HepG2 (cell line): ENCODE results near the gene TMEM240. TPM values are rescaled to one million over a fixed set of nuclear protein-coding genes. Genes with fewer than 3 reads are reported as not detected.

ENCODE experiments used
- CBX2 ChIP-seq, 2 experiments: fragments of 200-600 bp in 1 of 2; sonication (generic); formaldehyde crosslinking in 1 of 2; IDR thresholded peaks; 2 replicates each; pipeline versions ENCODE4 v1.7.0 to v1.8.1; 2018 to 2022; ENCODE audit warnings: low read depth in 2 of 2, low read length in 1 of 2, mild to moderate bottlenecking in 1 of 2, missing genetic modification reagents in 1 of 2
- DPF2 ChIP-seq: sonication (generic); formaldehyde crosslinking; IDR thresholded peaks from 2 replicates; pipeline ENCODE4 v1.4.0; 2020; ENCODE audit warnings: mild to moderate bottlenecking, low read depth, missing genetic modification reagents, borderline replicate concordance
- EZH2 ChIP-seq: conservative IDR thresholded peaks from 2 replicates; pipeline ENCODE4 v1.6.1; 2012; ENCODE audit warnings: mild to moderate bottlenecking, low read depth, low read length, moderate library complexity
- HOXA5 ChIP-seq: sonication (generic); formaldehyde crosslinking; IDR thresholded peaks from 2 replicates; pipeline ENCODE4 v1.4.0; 2020; ENCODE audit warnings: missing genetic modification reagents
- KLF13 ChIP-seq: sonication (generic); formaldehyde crosslinking; IDR thresholded peaks from 2 replicates; pipeline ENCODE4 v1.4.0; 2020; ENCODE audit warnings: mild to moderate bottlenecking, missing genetic modification reagents
- KMT2A ChIP-seq: sonication (generic); formaldehyde crosslinking; IDR thresholded peaks from 2 replicates; pipeline ENCODE4 v1.4.0; 2020; ENCODE audit warnings: missing genetic modification reagents
- NFATC3 ChIP-seq: sonication (generic); formaldehyde crosslinking; IDR thresholded peaks from 2 replicates; pipeline ENCODE4 v1.5.1; 2020; ENCODE audit warnings: mild to moderate bottlenecking, missing genetic modification reagents
- STAT5B ChIP-seq: sonication (generic); formaldehyde crosslinking; IDR thresholded peaks from 2 replicates; pipeline ENCODE4 v1.4.0; 2020; ENCODE audit warnings: missing genetic modification reagents
- TEAD2 ChIP-seq: sonication (generic); formaldehyde crosslinking; IDR thresholded peaks from 2 replicates; pipeline ENCODE4 v1.9.0; 2021; ENCODE audit warnings: missing genetic modification reagents
- ZBTB8A ChIP-seq: sonication (generic); formaldehyde crosslinking; IDR thresholded peaks from 2 replicates; pipeline ENCODE4 v1.4.0; 2020; ENCODE audit warnings: mild to moderate bottlenecking, low read depth, missing genetic modification reagents, borderline replicate concordance
- ZEB1 ChIP-seq: IDR thresholded peaks from 2 replicates; pipeline ENCODE4 v1.6.1; 2012; ENCODE audit warnings: mild to moderate bottlenecking, low read depth, inconsistent platforms; ENCODE audit not compliant: insufficient replicate concordance
- ZFP62 ChIP-seq: sonication (generic); formaldehyde crosslinking; IDR thresholded peaks from 2 replicates; pipeline ENCODE4 v1.4.0; 2020; ENCODE audit warnings: missing genetic modification reagents
- ZNF12 ChIP-seq: sonication (generic); formaldehyde crosslinking; IDR thresholded peaks from 2 replicates; pipeline ENCODE4 v1.5.0; 2020; ENCODE audit warnings: missing genetic modification reagents
- ZNF180 ChIP-seq: sonication (generic); formaldehyde crosslinking; IDR thresholded peaks from 2 replicates; pipeline ENCODE4 v1.4.0; 2020; ENCODE audit warnings: low read depth, missing genetic modification reagents, borderline replicate concordance
- ZNF30 ChIP-seq: sonication (generic); formaldehyde crosslinking; IDR thresholded peaks from 2 replicates; pipeline ENCODE4 v1.5.0; 2020; ENCODE audit warnings: mild to moderate bottlenecking, missing genetic modification reagents
- ZNF547 ChIP-seq: sonication (generic); formaldehyde crosslinking; IDR thresholded peaks from 2 replicates; pipeline ENCODE4 v1.5.1; 2020; ENCODE audit warnings: mild to moderate bottlenecking, missing genetic modification reagents
- ZNF557 ChIP-seq: sonication (generic); formaldehyde crosslinking; IDR thresholded peaks from 2 replicates; pipeline ENCODE4 v1.4.0; 2020; ENCODE audit warnings: missing genetic modification reagents
- ZNF724P ChIP-seq: sonication (generic); formaldehyde crosslinking; IDR thresholded peaks from 2 replicates; pipeline ENCODE4 v1.8.0; 2022; ENCODE audit warnings: missing genetic modification reagents, borderline replicate concordance
- ZSCAN25 ChIP-seq: sonication (generic); formaldehyde crosslinking; IDR thresholded peaks from 2 replicates; pipeline ENCODE4 v1.8.0; 2022; ENCODE audit warnings: mild to moderate bottlenecking, missing genetic modification reagents
- polyA plus RNA-seq, 8 experiments: library from polyadenylated mRNA; depleted of rRNA in 3 of 8; stranded (reverse) in 7 of 8; unstranded in 1 of 8; fragments of >200 nt; fragmentation: Illumina TruSeq in 4 of 8; extraction: Trizol in 4 of 8; gene quantifications; 2 replicates each; pipeline versions ENCODE4 v1.2.1 to v1.2.3, GENCODE V29; 2011 to 2016; ENCODE audit warnings: low read depth in 4 of 8, missing spikeins in 1 of 8, mixed read lengths in 1 of 8; ENCODE audit not compliant: insufficient read depth in 1 of 8
- total RNA-seq, 5 experiments: library from RNA; depleted of rRNA; stranded (reverse); fragments of >200 nt; fragmentation: Illumina TruSeq; extraction: Trizol; gene quantifications; 2 replicates each; pipeline ENCODE4 v1.2.3, GENCODE V29; 2016; ENCODE audit warnings: low read depth in 1 of 5
- TF ChIP-seq, protein P1 (sequence below): sonication (generic); formaldehyde crosslinking; IDR thresholded peaks from 2 replicates; pipeline ENCODE4 v1.4.0; 2020; ENCODE audit warnings: missing genetic modification reagents
- TF ChIP-seq, protein P2 (sequence below): sonication (generic); formaldehyde crosslinking; IDR thresholded peaks from 2 replicates; pipeline ENCODE4 v1.4.0; 2020; ENCODE audit warnings: mild to moderate bottlenecking, missing genetic modification reagents
- TF ChIP-seq, protein P3 (sequence below): sonication (generic); formaldehyde crosslinking; IDR thresholded peaks from 2 replicates; pipeline ENCODE4 v1.9.0; 2021; ENCODE audit warnings: missing genetic modification reagents, borderline replicate concordance
- TF ChIP-seq, protein P4 (sequence below): sonication (generic); formaldehyde crosslinking; IDR thresholded peaks from 2 replicates; pipeline ENCODE4 v1.8.0; 2022; ENCODE audit warnings: mild to moderate bottlenecking, missing genetic modification reagents
- TF ChIP-seq, protein P5 (sequence below): sonication (generic); formaldehyde crosslinking; IDR thresholded peaks from 2 replicates; pipeline ENCODE4 v1.4.0; 2020; ENCODE audit warnings: missing genetic modification reagents

TMEM240 gene
- total and polyA plus RNA-seq, 2 of the 13 experiments (the other 11 are each of a cell fraction or from before 2014, with no cell fraction given): 0.17 TPM; not detected in 1

DNA sequence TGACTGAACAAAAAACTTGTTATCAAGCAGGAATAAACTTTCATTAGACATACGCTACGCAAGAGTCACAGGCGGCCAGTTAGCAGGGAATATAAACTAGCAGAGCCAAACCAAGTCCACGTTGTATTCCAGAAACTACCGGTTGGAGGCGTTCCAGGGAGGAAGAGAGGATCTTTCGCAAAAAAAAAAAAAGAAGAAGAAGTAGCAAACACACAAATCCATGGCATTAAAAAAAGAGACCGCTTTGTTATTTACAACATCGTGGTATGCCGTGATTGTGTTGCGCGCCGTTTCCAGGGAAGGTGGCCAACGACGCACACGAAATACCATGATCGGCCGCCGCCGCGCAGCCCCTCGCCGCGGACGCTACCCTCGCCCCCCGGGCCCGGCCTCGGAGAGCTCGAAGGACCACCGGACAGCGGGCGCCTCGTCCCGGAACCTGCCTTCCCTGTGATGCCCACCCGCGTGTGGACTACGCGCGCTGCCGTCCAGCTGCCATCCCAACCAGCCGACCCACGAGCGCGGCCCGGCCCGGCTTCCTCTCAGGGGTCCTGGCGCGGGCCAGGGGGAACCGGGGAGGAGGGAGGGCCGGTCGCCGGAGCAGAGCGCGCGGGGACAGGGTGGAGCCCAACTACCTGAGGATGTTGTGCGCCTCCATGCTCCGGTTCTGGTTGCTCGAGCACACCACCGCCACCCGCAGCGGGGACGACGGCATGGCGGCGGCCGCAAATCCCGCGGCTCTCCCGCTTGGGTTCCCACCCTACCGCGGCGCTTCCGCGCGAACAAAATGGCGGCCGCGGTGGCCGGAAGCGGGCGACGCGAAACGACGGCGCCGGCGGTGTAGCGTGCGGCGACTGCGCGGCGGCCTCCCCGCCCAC lies 33.7 kb upstream of the TMEM240 start (continued):
- TF ChIP-seq EZH2 (no peak), ZNF557 (CRISPR knock-in tag) (no peak), ZEB1 (no peak), ZNF180 (CRISPR knock-in tag) (no peak), NFATC3 (no peak), ZNF724P (CRISPR knock-in tag) (no peak), ZNF30 (CRISPR knock-in tag) (no peak), HOXA5 (CRISPR knock-in tag) (no peak), KMT2A (CRISPR knock-in tag) (no peak; the same call in 1 of the 2 replicates), TEAD2 (CRISPR knock-in tag) (no peak), ZBTB8A (CRISPR knock-in tag) (no peak), ZFP62 (CRISPR knock-in tag) (no peak), DPF2 (no peak), CBX2 (IDR thresholded peaks at IDR 0.05; ENCODE audit: low read depth, low read length) (no peak), CBX2 (CRISPR knock-in tag; IDR thresholded peaks at IDR 0.05; ENCODE audit: low read depth) (no peak), KLF13 (CRISPR knock-in tag) (no peak), ZSCAN25 (CRISPR knock-in tag) (no peak), ZNF547 (peak; percentile 10; the same call in 1 of the 2 replicates), ZNF12 (CRISPR knock-in tag) (0 out of 2 replicates have a peak, but pooled peaks have one; percentile 28), STAT5B (CRISPR knock-in tag) (no peak)
- TF ChIP-seq, protein P1, sequence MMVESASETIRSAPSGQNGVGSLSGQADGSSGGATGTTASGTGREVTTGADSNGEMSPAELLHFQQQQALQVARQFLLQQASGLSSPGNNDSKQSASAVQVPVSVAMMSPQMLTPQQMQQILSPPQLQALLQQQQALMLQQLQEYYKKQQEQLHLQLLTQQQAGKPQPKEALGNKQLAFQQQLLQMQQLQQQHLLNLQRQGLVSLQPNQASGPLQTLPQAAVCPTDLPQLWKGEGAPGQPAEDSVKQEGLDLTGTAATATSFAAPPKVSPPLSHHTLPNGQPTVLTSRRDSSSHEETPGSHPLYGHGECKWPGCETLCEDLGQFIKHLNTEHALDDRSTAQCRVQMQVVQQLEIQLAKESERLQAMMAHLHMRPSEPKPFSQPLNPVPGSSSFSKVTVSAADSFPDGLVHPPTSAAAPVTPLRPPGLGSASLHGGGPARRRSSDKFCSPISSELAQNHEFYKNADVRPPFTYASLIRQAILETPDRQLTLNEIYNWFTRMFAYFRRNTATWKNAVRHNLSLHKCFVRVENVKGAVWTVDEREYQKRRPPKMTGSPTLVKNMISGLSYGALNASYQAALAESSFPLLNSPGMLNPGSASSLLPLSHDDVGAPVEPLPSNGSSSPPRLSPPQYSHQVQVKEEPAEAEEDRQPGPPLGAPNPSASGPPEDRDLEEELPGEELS (CRISPR knock-in tag): no peak
- TF ChIP-seq, protein P2, sequence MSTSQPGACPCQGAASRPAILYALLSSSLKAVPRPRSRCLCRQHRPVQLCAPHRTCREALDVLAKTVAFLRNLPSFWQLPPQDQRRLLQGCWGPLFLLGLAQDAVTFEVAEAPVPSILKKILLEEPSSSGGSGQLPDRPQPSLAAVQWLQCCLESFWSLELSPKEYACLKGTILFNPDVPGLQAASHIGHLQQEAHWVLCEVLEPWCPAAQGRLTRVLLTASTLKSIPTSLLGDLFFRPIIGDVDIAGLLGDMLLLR (CRISPR knock-in tag): no peak
- TF ChIP-seq, protein P3, sequence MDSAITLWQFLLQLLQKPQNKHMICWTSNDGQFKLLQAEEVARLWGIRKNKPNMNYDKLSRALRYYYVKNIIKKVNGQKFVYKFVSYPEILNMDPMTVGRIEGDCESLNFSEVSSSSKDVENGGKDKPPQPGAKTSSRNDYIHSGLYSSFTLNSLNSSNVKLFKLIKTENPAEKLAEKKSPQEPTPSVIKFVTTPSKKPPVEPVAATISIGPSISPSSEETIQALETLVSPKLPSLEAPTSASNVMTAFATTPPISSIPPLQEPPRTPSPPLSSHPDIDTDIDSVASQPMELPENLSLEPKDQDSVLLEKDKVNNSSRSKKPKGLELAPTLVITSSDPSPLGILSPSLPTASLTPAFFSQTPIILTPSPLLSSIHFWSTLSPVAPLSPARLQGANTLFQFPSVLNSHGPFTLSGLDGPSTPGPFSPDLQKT (CRISPR knock-in tag): no peak
- TF ChIP-seq, protein P4, sequence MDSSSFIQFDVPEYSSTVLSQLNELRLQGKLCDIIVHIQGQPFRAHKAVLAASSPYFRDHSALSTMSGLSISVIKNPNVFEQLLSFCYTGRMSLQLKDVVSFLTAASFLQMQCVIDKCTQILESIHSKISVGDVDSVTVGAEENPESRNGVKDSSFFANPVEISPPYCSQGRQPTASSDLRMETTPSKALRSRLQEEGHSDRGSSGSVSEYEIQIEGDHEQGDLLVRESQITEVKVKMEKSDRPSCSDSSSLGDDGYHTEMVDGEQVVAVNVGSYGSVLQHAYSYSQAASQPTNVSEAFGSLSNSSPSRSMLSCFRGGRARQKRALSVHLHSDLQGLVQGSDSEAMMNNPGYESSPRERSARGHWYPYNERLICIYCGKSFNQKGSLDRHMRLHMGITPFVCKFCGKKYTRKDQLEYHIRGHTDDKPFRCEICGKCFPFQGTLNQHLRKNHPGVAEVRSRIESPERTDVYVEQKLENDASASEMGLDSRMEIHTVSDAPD: no peak
- TF ChIP-seq, protein P5, sequence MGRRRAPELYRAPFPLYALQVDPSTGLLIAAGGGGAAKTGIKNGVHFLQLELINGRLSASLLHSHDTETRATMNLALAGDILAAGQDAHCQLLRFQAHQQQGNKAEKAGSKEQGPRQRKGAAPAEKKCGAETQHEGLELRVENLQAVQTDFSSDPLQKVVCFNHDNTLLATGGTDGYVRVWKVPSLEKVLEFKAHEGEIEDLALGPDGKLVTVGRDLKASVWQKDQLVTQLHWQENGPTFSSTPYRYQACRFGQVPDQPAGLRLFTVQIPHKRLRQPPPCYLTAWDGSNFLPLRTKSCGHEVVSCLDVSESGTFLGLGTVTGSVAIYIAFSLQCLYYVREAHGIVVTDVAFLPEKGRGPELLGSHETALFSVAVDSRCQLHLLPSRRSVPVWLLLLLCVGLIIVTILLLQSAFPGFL (CRISPR knock-in tag): no peak
